Lower lobe of right lung (tissue), 2 donors: ENCODE data around the gene SRGAP1. TPM values are rescaled to one million over a fixed set of nuclear protein-coding genes. Genes with fewer than 3 reads are reported as not detected.

Experiments
- ATAC-seq, 2 donors: fragments of 200-7000 bp; cut with Tn5 transposase; one replicate each; pipeline ENCODE4 v1.9.1; 2020 to 2022; ENCODE audit warnings: mild to moderate bottlenecking in 2 of 2, moderate library complexity in 2 of 2
- DNase-seq: peaks from one replicate; pipeline ENCODE4 v3.0.0-alpha.2; 2020
- H3K27ac ChIP-seq: fragments of 200-600 bp; one replicate; pipeline ENCODE4 v1.8.0; 2022
- H3K27me3 ChIP-seq: fragments of 200-600 bp; one replicate; pipeline ENCODE4 v1.8.0; 2022; ENCODE audit warnings: low read depth
- H3K36me3 ChIP-seq: fragments of 200-600 bp; one replicate; pipeline ENCODE4 v1.8.0; 2022; ENCODE audit warnings: mild to moderate bottlenecking
- H3K4me1 ChIP-seq: fragments of 200-600 bp; one replicate; pipeline ENCODE4 v1.8.0; 2022
- H3K4me3 ChIP-seq: fragments of 200-600 bp; one replicate; pipeline ENCODE4 v1.8.0; 2022; ENCODE audit warnings: mild to moderate bottlenecking
- H3K9me3 ChIP-seq: fragments of 200-600 bp; one replicate; pipeline ENCODE4 v1.8.0; 2022
- CTCF ChIP-seq: fragments of 200-600 bp; IDR thresholded peaks from one replicate; pipeline ENCODE4 v1.8.0; 2022; ENCODE audit warnings: antibody characterized with exemption, mild to moderate bottlenecking
- intact Hi-C: fragments of 100-400 bp; cut with DNase I; formaldehyde crosslinking; loops from one replicate; pipeline ENCODE4 v1.11.0; 2022
- total RNA-seq: library from RNA; stranded (reverse); fragmentation: NEBNext Ultra II Directional; extraction: Animal tissue kit (Norgen Biotek cat#: 25700); gene quantifications from one replicate; pipeline ENCODE4 v1.2.1, GENCODE V29; 2021
- donor health status: DM: no; HTN: yes; CAD: no; lungs with severe emphysema.

SRGAP1 gene
- total RNA-seq, 1 donor from 2014 or later: 6.7 TPM

- TF ChIP-seq CTCF: no peak
Observed at GRCh38 chr12:63814146-63814772, 30.2 kb upstream of the SRGAP1 start.

GRCh38 chr12:63815482-63815852, 29.0 kb upstream of the SRGAP1 start:
- Histone ChIP-seq H3K9me3 (no peaks in the 10 kb centered on the region), H3K27me3 (no peaks in the 10 kb centered on the region), H3K36me3 (no peaks in the 10 kb centered on the region), H3K4me1 (no peaks in the 10 kb centered on the region), H3K4me3 (no peak overlapping the region), H3K27ac (no peak overlapping the region)
- no peak for ATAC-seq
- no peak for TF ChIP-seq CTCF
- no peak for DNase-seq
- intact Hi-C loops: no loop called here

More at GRCh38 chr12:63814146-63814772, 30.2 kb upstream of the SRGAP1 start:
- Histone ChIP-seq H3K4me3 (no peak overlapping the region), H3K4me1 (no peaks in the 10 kb centered on the region), H3K27me3 (no peaks in the 10 kb centered on the region), H3K9me3 (no peaks in the 10 kb centered on the region), H3K27ac (no peak overlapping the region), H3K36me3 (no peaks in the 10 kb centered on the region)
- DNase-seq: no peak
- intact Hi-C loops: no loop called here
- ATAC-seq: no peak

GRCh38 chr12:63816031-63816430, 28.5 kb upstream of the SRGAP1 start:
- Histone ChIP-seq H3K4me1 (no peaks in the 10 kb centered on the region), H3K4me3 (no peak overlapping the region), H3K27ac (no peak overlapping the region), H3K36me3 (no peaks in the 10 kb centered on the region), H3K27me3 (no peaks in the 10 kb centered on the region), H3K9me3 (no peaks in the 10 kb centered on the region)
- no peak for TF ChIP-seq CTCF
- no peak for ATAC-seq
- intact Hi-C loops: no loop called here
- DNase-seq: no peak

- Histone ChIP-seq H3K27ac (no peak overlapping the region), H3K36me3 (no peaks in the 10 kb centered on the region), H3K4me3 (no peak overlapping the region), H3K9me3 (no peaks in the 10 kb centered on the region), H3K4me1 (no peaks in the 10 kb centered on the region), H3K27me3 (no peaks in the 10 kb centered on the region)
- DNase-seq (no peak), ATAC-seq (no peak)
- TF ChIP-seq CTCF: no peak
- intact Hi-C loops: no loop called here
Observed at GRCh38 chr12:63820427-63820826, 24.1 kb upstream of the SRGAP1 start.

- ATAC-seq (peak; percentile 29 to 35), DNase-seq (peak; percentile 47)
- TF ChIP-seq CTCF: no peak
- Histone ChIP-seq H3K9me3 (no peaks in the 10 kb centered on the region), H3K4me1 (no peaks in the 10 kb centered on the region), H3K4me3 (peak overlapping the region; percentile 39), H3K27me3 (no peaks in the 10 kb centered on the region), H3K27ac (no peak overlapping the region), H3K36me3 (no peaks in the 10 kb centered on the region)
- intact Hi-C loops: no loop called here
Observed at GRCh38 chr12:63821781-63822251, 22.7 kb upstream of the SRGAP1 start.
